Measurements from ENCODE around the gene CLPSL1. TPM values are rescaled to one million over a fixed set of nuclear protein-coding genes. Genes with fewer than 3 reads are reported as not detected.

CLPSL1 gene
- total and polyA plus RNA-seq, 2 of the 4 experiments (the other 2 are of a cell fraction), result not detected

GRCh38 chr6:35755278-35755924 is 25.4 kb upstream of the CLPSL1 start:
- no peak overlapping the region for H3K9ac ChIP-seq (ENCODE audit: low read depth, low read length)
- ATAC-seq (ENCODE audit: low read depth), result no peak
- H3K27me3 ChIP-seq (ENCODE audit: control insufficient read depth, insufficient read depth, low read length), result peaks cover 27% of the 10 kb centered on the region
- H3K18ac ChIP-seq (ENCODE audit: low read depth, low read length), result no peak overlapping the region
- H3K14ac ChIP-seq (replicated peaks; ENCODE audit: low read depth, low read length), result no peak overlapping the region
- no peak overlapping the region for H2AK9ac ChIP-seq (replicated peaks; ENCODE audit: low read depth, low read length, poor library complexity)
- no peaks in the 10 kb centered on the region for H3K9me1 ChIP-seq (ENCODE audit: insufficient read depth, low read length)
- H3K9me3 ChIP-seq (ENCODE audit: control insufficient read depth, insufficient read depth, low read length), result 0 out of 2 replicates have a peak, but pooled peaks cover 4% of the 10 kb centered on the region
- H3K79me1 ChIP-seq (ENCODE audit: low read depth in 1 of 2, low read length in 2 of 2), result no peaks in the 10 kb centered on the region
- no peak overlapping the region for H2BK20ac ChIP-seq (ENCODE audit: low read depth, low read length)
- no peak overlapping the region for H3K4me3 ChIP-seq (ENCODE audit: insufficient read depth, low read depth, low read length)
- intact Hi-C loops (cut with micrococcal nuclease) (loop anchor here (5.0 kb wide), 1 partner anchor 342 kb away; no protein-coding TSS in a partner anchor), dilution Hi-C loops (cut with HindIII; ENCODE audit: low sequenced_read_pairs, unreplicated experiment) (no loop called here), in situ Hi-C loops (cut with MboI; ENCODE audit: low sequenced_read_pairs) (no loop called here)
- H2BK15ac ChIP-seq (ENCODE audit: low read depth, low read length), result no peak overlapping the region
- no peaks in the 10 kb centered on the region for H3K36me3 ChIP-seq (ENCODE audit: control insufficient read depth, insufficient read depth, low read length)
- no peak overlapping the region for H4K91ac ChIP-seq (ENCODE audit: insufficient read depth, low read depth, low read length)
- WGBS, 2 experiments (ENCODE audit: extremely low coverage in 2 of 2, insufficient read length in 1 of 2), result no CpG with 5 or more reads among the region's 3 CpGs
- no peak overlapping the region for H4K8ac ChIP-seq (ENCODE audit: low read depth in 2 of 2, low read length in 2 of 2)
- H2BK120ac ChIP-seq (ENCODE audit: low read depth, low read length), result no peak overlapping the region
- no peak overlapping the region for H2AFZ ChIP-seq (replicated peaks; ENCODE audit: low read length, poor library complexity)
- no peaks in the 10 kb centered on the region for H4K20me1 ChIP-seq (ENCODE audit: insufficient read depth, low read length)
- H3K27ac ChIP-seq (ENCODE audit: insufficient read depth, low read length), result no peak overlapping the region
- no peaks in the 10 kb centered on the region for H3K4me1 ChIP-seq (ENCODE audit: control insufficient read depth, insufficient read depth, low read length)
- H2BK5ac ChIP-seq (ENCODE audit: low read depth, low read length, poor library complexity, severe bottlenecking), result no peak overlapping the region
- no peak overlapping the region for H3K23ac ChIP-seq (ENCODE audit: low read depth, low read length)
- DNase-seq, result no peak
- TF ChIP-seq ELK1 (IDR thresholded peaks at IDR 0.05; ENCODE audit: borderline replicate concordance, low read depth, low read length) (no peak), MXI1 (IDR thresholded peaks at IDR 0.05; ENCODE audit: borderline replicate concordance, low read depth, low read length) (no peak), MAZ (IDR thresholded peaks at IDR 0.05; ENCODE audit: borderline replicate concordance, low read depth, low read length) (no peak), NFE2L2 (IDR thresholded peaks at IDR 0.05; ENCODE audit: low read depth, low read length) (no peak), RFX5 (IDR thresholded peaks at IDR 0.05; ENCODE audit: low read depth, low read length) (no peak), CEBPB (IDR thresholded peaks at IDR 0.05; ENCODE audit: low read depth, low read length) (no peak), CTCF (conservative IDR thresholded peaks at IDR 0.05; ENCODE audit: low read depth, low read length) (no peak), SMC3 (IDR thresholded peaks at IDR 0.05; ENCODE audit: low read depth, low read length) (no peak), MAFK (IDR thresholded peaks at IDR 0.05; ENCODE audit: low read depth, low read length) (no peak), FOS (IDR thresholded peaks at IDR 0.05; ENCODE audit: low read depth, low read length) (no peak), BHLHE40 (IDR thresholded peaks at IDR 0.05; ENCODE audit: low read depth, low read length) (no peak), RAD21 (IDR thresholded peaks at IDR 0.05; ENCODE audit: low read length) (no peak), RCOR1 (IDR thresholded peaks at IDR 0.05; ENCODE audit: insufficient replicate concordance, low read length) (no peak), CHD1 (IDR thresholded peaks at IDR 0.05; ENCODE audit: low read depth, low read length) (no peak), POLR2A (IDR thresholded peaks at IDR 0.05; ENCODE audit: low read depth, low read length) (no peak)
- ChIA-PET POLR2A (ENCODE audit: unreplicated experiment) (no interaction called here), CTCF (no interaction called here)
- H4K5ac ChIP-seq (ENCODE audit: low read depth, low read length), result no peak overlapping the region
- H3K4me2 ChIP-seq (ENCODE audit: low read depth, low read length), result no peak overlapping the region
- H3K4ac ChIP-seq (ENCODE audit: low read depth, low read length), result no peak overlapping the region
- H2AK5ac ChIP-seq (ENCODE audit: low read depth, low read length), result no peak overlapping the region
- no TSS peak for BruUV-seq (replicated peaks)
- no peak overlapping the region for H3K56ac ChIP-seq (ENCODE audit: extremely low read depth, insufficient read depth, low read length)
